Dermis microvascular lymphatic vessel endothelial cell (primary cell): Measurements from ENCODE around the gene SHFL. TPM values are rescaled to one million over a fixed set of nuclear protein-coding genes. Genes with fewer than 3 reads are reported as not detected.

Experiments used
- DNase-seq, 2 donors: peaks; one replicate each; pipeline versions ENCODE4 v3.0.0 to v3.0.0-alpha.2; 2010; ENCODE audit warnings: low read depth in 2 of 2
- total RNA-seq: library from RNA; depleted of rRNA; stranded (reverse); fragments of >200 nt; gene quantifications from 2 replicates; pipeline ENCODE4 v1.2.1, GENCODE V29; 2014

SHFL gene
- total RNA-seq, 1 donor from 2014 or later = 14.0 TPM

DNA sequence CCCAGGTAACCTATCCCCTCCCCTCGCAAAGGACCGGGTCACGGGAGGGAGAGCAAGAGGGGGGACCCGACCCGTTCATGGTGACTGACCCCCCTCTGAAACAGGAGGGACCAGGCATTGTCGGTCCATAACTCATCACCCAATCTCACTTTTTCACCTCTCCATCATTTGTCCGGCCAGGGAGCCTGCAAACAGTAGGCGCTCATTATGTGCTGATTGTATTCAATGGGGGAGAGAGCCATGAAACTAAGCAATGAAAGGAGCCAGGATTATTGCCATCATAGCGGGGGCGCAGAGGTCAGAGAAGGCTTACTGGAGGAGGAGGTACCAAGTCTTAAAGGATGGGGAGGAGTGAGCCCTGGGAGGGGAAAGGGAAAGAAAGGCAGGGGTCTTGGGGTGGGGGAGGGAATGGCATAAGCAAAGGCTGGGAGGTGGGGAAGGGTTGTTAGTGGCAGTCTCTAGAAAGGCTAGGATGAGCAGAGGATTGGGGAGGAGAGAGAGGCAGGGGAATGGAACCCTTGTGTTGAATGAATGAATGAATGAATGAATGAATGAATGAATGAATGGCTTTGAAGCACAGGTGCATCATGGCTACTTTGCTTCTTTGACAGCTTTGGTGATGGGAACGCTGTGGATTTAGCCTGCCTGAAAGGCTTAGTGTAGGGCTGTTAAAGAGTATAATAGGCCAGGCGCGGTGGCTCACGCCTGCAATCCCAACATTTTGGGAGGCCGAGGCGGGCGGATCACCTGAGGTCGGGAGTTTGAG is 1.4 kb downstream of the SHFL start:
- DNase-seq = no peak

DNA sequence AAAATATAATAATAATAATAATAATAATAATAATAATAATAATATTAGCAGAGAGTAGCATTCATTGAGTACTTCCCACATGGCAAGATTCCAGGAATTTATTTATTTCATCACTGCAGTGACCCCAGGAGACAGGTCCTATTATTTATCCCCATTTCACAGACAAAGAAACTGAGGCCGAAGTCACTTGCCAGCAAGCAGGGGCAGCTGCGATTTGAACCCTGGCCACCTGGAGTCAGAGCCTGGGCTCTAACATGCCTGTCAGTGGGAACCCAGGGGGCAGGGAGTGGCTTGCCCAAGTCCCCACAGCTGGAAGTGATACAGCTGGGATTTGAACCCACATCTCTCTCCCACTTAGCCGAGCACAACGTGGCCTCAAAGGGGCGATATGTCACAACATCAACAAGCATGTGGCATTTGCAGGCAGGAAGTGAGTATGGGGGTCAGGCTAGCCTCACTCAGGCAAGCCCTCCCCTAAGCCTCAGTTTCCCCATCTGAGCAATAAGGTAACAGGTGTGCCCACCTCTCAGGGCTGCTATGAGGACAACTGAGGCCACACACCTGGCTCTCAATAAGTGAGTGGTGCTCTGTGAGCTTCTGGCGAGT is 2.9 kb downstream of the SHFL start:
- no peak for DNase-seq

GRCh38 chr19:10089801-10090375 is 3.8 kb downstream of the SHFL start:
- DNase-seq = no peak

DNA sequence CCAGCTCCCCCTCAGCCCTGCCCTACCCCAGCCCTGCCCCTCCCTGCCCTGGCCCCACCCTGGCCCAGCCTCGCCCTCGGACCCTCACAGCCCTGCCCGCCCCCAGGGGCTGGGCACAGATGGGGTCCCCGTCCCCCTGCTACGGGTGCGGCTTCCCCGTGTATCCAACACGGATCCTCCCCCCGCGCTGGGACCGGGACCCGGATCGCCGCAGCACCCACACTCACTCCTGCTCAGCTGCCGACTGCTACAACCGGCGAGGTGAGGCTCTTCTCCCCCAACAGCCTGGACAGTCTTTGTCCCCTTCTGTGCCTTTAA is 5.2 kb downstream of the SHFL start:
- DNase-seq = no peak

GRCh38 chr19:10091895-10092641 is 6.0 kb downstream of the SHFL start:
- DNase-seq = no peak

DNA sequence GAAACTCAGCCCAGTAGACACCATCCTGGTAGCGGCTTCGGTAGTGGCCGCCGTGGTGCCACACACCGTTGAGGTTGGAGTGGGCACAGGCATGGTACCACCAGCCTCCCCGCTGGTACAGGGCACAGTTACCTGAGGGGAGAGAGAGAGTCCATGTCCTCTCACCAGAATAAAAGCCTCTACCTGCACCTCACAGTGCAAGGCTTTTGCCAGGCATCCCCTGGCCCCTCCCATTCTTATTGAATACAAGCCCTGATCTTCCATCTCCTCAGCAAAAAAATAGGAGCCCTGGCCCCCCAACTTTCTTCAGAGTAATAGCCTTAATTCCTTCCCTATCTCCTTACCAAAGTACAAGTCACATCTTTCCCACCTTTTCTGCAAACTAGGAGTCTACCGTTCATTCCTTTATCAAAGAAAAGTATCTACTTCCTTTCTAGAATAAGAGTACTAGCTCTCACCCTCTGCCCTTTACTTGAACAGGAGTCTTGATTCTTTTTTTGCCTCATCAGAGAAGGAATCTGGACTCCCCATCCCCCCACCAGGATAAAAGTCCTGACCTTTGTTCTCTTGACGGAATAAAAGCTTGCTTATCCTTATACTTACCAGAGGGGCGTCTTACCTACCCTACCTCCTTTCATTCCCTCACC is 6.7 kb downstream of the SHFL start:
- DNase-seq = no peak

DNA sequence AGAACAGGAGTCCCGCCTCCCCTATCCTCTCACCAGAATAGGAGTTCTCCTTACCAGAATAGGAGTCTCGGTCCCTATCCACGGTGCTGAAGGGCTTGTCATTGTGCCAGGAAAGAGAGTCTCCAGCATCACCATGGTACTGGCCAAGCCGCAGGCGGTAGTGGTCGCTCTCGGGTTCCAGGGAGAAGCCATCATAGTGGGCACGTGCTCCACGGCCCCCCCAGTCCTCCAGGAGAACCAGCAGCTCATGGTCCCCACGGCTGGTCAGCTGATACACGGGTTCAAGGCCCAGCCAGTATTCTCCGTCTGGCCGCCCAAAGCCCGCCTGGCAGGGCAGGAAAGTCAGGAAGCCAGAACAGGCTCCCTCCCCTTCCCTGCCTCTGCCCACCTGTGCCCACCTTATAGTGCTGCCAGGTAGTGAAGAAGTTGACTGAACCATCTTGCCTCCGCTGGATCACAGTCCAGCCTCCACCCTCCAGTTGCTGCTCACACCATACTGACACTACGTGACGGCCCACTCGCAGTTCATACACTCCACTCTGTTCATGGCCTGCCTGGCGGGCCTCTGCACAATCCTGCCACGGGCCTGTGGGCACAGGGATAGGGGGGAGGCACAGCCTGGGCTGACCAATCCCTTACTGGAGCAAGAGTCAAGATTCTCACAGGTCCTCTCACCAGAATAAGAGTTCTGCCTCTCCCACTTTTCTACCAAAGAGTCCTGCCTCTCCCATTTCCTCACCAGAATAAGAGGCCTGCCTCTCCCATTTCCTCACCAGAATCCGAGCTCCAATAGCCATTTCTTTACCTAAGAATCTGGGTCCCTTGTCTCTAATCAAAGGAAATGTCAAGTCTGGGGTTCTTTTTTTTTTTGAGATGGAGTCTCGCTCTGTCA is 7.4 kb downstream of the SHFL start:
- DNase-seq = no peak

GRCh38 chr19:10095622-10095947 is 9.5 kb downstream of the SHFL start:
- no peak for DNase-seq

GRCh38 chr19:10095948-10096614 is 10.0 kb downstream of the SHFL start:
- DNase-seq = peak; percentile 78 to 91

GRCh38 chr19:10096615-10096963 is 10.5 kb downstream of the SHFL start:
- peak in 1 of 2 donors; percentile 20 for DNase-seq

- DNase-seq = no peak
Observed at GRCh38 chr19:10100163-10100785, 14.2 kb downstream of the SHFL start.

DNA sequence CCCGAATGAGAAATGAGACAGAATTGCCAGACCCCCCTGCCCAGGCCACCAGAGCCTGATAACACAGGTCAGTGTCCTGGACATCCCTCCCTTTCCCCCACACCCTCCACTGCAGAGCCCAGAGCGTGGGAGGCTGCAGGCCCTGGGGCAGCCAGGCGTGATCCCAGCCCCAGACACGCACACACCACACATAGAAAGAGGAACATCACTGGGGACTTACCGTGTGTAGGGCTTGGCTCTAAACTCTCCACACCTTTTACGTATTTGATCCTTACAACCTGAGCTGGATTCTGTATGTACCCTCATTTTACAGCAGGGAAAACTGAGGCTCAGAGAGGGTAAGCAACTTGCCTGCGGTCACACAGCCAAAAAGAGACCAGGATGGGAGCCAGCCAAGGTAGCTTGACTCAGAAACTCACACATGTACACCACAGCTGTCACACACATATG is 16.7 kb downstream of the SHFL start:
- no peak for DNase-seq

DNA sequence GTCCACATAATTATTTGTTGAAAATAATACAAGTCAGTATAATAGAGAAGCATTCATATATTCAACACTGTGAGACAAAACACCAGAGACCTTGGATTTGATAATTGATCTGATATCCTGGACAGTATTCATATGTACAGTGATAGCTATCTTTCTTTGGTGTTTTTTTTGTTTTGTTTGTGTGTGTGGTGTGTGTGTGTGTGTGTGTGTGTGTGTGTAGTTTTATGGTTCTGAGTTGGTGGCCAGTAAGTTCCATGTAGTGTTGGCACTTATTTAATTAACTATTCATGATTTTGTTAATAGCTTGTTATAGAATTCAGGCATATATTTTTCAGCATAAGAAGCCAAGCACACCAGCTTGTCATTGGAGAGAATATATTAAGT is 18.0 kb downstream of the SHFL start:
- DNase-seq = no peak

- DNase-seq = no peak
Observed at GRCh38 chr19:10104665-10105508, 18.8 kb downstream of the SHFL start.

GRCh38 chr19:10105509-10106099 is 19.5 kb downstream of the SHFL start:
- no peak for DNase-seq

- peak; percentile 96 to 99 for DNase-seq
Observed at GRCh38 chr19:10106100-10106936, 20.2 kb downstream of the SHFL start, which contains the start of gene PPAN. Gene PPAN (plus strand): TSS chr19:10106362. CDS start chr19:10106395, 33 bp downstream.

DNA sequence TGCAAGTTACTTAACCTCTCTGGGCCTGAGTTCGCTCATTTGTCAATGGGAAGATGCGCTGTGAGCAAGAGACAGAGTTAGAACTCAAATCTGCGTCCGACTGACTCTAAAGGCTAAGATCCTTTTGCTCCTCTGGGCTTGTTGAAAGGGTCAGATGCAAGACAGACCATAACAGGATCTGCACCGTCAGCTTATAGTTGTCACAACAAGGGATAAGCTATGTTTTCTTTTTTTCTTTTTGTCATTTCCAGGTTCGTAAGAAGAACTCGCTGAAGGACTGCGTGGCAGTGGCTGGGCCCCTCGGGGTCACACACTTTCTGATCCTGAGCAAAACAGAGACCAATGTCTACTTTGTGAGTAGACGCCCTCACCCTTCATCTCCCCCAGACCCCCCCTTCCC is 21.1 kb downstream of the SHFL start:
- no peak for DNase-seq
